HEK293T (cell line): ENCODE results near the gene CAMSAP1.
"Not testable (repeated sequence)": the region's sequence is repeated elsewhere in the genome, so short reads cannot be mapped to it uniquely, and the experiment has no call there.

Experiments
- CTCF ChIA-PET: fragments of 350-600 bp; formaldehyde crosslinking; extraction: SDS; loops from one replicate; lab custom pipeline; 2021; ENCODE audit warnings: antibody characterized with exemption, inconsistent platforms; lab: Yijun Ruan, JAX
- POLR2A ChIA-PET: fragments of 350-600 bp; formaldehyde crosslinking; extraction: SDS; loops from one replicate; lab custom pipeline; 2020; ENCODE audit warnings: antibody characterized with exemption, inconsistent platforms; lab: Yijun Ruan, JAX
- DNase-seq: peaks from one replicate; pipeline ENCODE4 v3.0.0; 2012; ENCODE audit warnings: mixed read lengths; ENCODE audit errors: extremely low spot score
- ARNT ChIP-seq: fragments of 450-650 bp; IDR thresholded peaks from 2 replicates; pipeline ENCODE4 v1.6.1; 2017; ENCODE audit warnings: mild to moderate bottlenecking
- BHLHE40 ChIP-seq: fragments of 450-650 bp; IDR thresholded peaks from 2 replicates; pipeline ENCODE4 v1.6.1; 2016; ENCODE audit warnings: mild to moderate bottlenecking, moderate library complexity, borderline replicate concordance
- CTBP1 ChIP-seq: fragments of 450-650 bp; IDR thresholded peaks from 2 replicates; pipeline ENCODE4 v1.6.1; 2016; ENCODE audit warnings: borderline replicate concordance
- ELF4 ChIP-seq: fragments of 450-650 bp; IDR thresholded peaks from 2 replicates; pipeline ENCODE4 v1.6.1; 2017; ENCODE audit warnings: antibody characterized with exemption
- FOXA1 ChIP-seq: fragments of 450-650 bp; IDR thresholded peaks from 2 replicates; pipeline ENCODE4 v1.6.1; 2016; ENCODE audit warnings: mild to moderate bottlenecking
- FOXK2 ChIP-seq: fragments of 450-650 bp; IDR thresholded peaks from 2 replicates; pipeline ENCODE4 v1.6.1; 2016; ENCODE audit warnings: mild to moderate bottlenecking
- FOXM1 ChIP-seq: fragments of 450-650 bp; IDR thresholded peaks from 2 replicates; pipeline ENCODE4 v1.6.1; 2017; ENCODE audit warnings: mild to moderate bottlenecking, borderline replicate concordance
- HDGF ChIP-seq: fragments of 450-650 bp; IDR thresholded peaks from 2 replicates; pipeline ENCODE4 v1.6.1; 2017; ENCODE audit warnings: antibody characterized with exemption, borderline replicate concordance
- L3MBTL2 ChIP-seq: fragments of 450-650 bp; conservative IDR thresholded peaks from 2 replicates; pipeline ENCODE4 v1.6.1; 2016; ENCODE audit warnings: mild to moderate bottlenecking
- LEF1 ChIP-seq: fragments of 450-650 bp; IDR thresholded peaks from 2 replicates; pipeline ENCODE4 v1.6.1; 2017; ENCODE audit warnings: mild to moderate bottlenecking, borderline replicate concordance
- NFRKB ChIP-seq: fragments of 450-650 bp; IDR thresholded peaks from 2 replicates; pipeline ENCODE4 v1.6.1; 2016; ENCODE audit warnings: mild to moderate bottlenecking, moderate library complexity
- PKNOX1 ChIP-seq: fragments of 450-650 bp; IDR thresholded peaks from 2 replicates; pipeline ENCODE4 v1.6.1; 2016
- SP1 ChIP-seq: fragments of 450-650 bp; IDR thresholded peaks from 2 replicates; pipeline ENCODE4 v1.6.1; 2017
- SUZ12 ChIP-seq: fragments of 450-650 bp; IDR thresholded peaks from 2 replicates; pipeline ENCODE4 v1.6.1; 2016; ENCODE audit warnings: mild to moderate bottlenecking
- TARDBP ChIP-seq: fragments of 450-650 bp; IDR thresholded peaks from 2 replicates; pipeline ENCODE4 v1.6.1; 2016
- ZNF384 ChIP-seq: fragments of 450-650 bp; IDR thresholded peaks from 2 replicates; pipeline ENCODE4 v1.6.1; 2016

Gene CAMSAP1

GRCh38 chr9:135946392-135946994, 39.1 kb upstream of the CAMSAP1 start:
- ChIA-PET POLR2A (no interaction called here), CTCF (no interaction called here)
- TF ChIP-seq FOXK2 = no peak
- TF ChIP-seq ARNT = no peak
- no peak for TF ChIP-seq FOXM1
- TF ChIP-seq LEF1 = no peak
- TF ChIP-seq HDGF = no peak
- TF ChIP-seq BHLHE40 = no peak
- TF ChIP-seq CTBP1 = no peak
- no peak for TF ChIP-seq FOXA1
- TF ChIP-seq ZNF384 = no peak
- no peak for TF ChIP-seq SUZ12
- TF ChIP-seq SP1 = no peak
- TF ChIP-seq ELF4 = no peak
- TF ChIP-seq PKNOX1 = no peak
- TF ChIP-seq NFRKB = no peak
- TF ChIP-seq L3MBTL2 = no peak
- DNase-seq = no peak

GRCh38 chr9:135945969-135946368, 38.6 kb upstream of the CAMSAP1 start:
- no peak for DNase-seq
- POLR2A ChIA-PET = no interaction called here
- CTCF ChIA-PET = no interaction called here
- TF ChIP-seq FOXA1 (no peak), ELF4 (no peak), TARDBP (no peak), SP1 (no peak), LEF1 (no peak), NFRKB (no peak), CTBP1 (no peak)

GRCh38 chr9:135944444-135945252, 37.3 kb upstream of the CAMSAP1 start:
- ChIA-PET CTCF (no interaction called here), POLR2A (no interaction called here)
- DNase-seq = no peak
- TF ChIP-seq ELF4 = no peak
- TF ChIP-seq HDGF = no peak
- TF ChIP-seq ARNT = no peak
- no peak for TF ChIP-seq LEF1
- TF ChIP-seq L3MBTL2 = no peak
- no peak for TF ChIP-seq CTBP1
- no peak for TF ChIP-seq FOXA1
- TF ChIP-seq FOXM1 = no peak
- no peak for TF ChIP-seq SP1
- no peak for TF ChIP-seq NFRKB
- no peak for TF ChIP-seq SUZ12
- no peak for TF ChIP-seq ZNF384
- no peak for TF ChIP-seq FOXK2
- no peak for TF ChIP-seq TARDBP
- TF ChIP-seq PKNOX1 = no peak
- no peak for TF ChIP-seq BHLHE40

GRCh38 chr9:135943604-135944003, 36.3 kb upstream of the CAMSAP1 start:
- POLR2A ChIA-PET, DNase-seq, CTCF ChIA-PET: not testable (repeated sequence)

GRCh38 chr9:135941288-135941995, 34.1 kb upstream of the CAMSAP1 start:
- CTCF ChIA-PET = no interaction called here
- POLR2A ChIA-PET = no interaction called here
- no peak for TF ChIP-seq CTBP1
- TF ChIP-seq NFRKB = no peak
- TF ChIP-seq LEF1 = no peak
- TF ChIP-seq SP1 = no peak
- TF ChIP-seq FOXA1 = no peak
- TF ChIP-seq TARDBP = no peak
- no peak for TF ChIP-seq ELF4
- no peak for TF ChIP-seq ARNT
- TF ChIP-seq SUZ12 = no peak
- no peak for TF ChIP-seq BHLHE40
- no peak for TF ChIP-seq PKNOX1
- TF ChIP-seq FOXK2 = no peak
- TF ChIP-seq L3MBTL2 = no peak
- TF ChIP-seq FOXM1 = no peak
- TF ChIP-seq HDGF = no peak
- TF ChIP-seq ZNF384 = no peak
- DNase-seq = no peak
